GM18873 (cell line): Measurements from ENCODE around the gene CPT1A.

Source experiments
- ATAC-seq: cut with Tn5 transposase; IDR thresholded peaks from one replicate; pipeline ENCODE4 v1.9.1; 2021; ENCODE audit warnings: mild to moderate bottlenecking, moderate library complexity, moderate number of reproducible peaks; ENCODE audit not compliant: unreplicated experiment, low FRiP score

Gene CPT1A

DNA sequence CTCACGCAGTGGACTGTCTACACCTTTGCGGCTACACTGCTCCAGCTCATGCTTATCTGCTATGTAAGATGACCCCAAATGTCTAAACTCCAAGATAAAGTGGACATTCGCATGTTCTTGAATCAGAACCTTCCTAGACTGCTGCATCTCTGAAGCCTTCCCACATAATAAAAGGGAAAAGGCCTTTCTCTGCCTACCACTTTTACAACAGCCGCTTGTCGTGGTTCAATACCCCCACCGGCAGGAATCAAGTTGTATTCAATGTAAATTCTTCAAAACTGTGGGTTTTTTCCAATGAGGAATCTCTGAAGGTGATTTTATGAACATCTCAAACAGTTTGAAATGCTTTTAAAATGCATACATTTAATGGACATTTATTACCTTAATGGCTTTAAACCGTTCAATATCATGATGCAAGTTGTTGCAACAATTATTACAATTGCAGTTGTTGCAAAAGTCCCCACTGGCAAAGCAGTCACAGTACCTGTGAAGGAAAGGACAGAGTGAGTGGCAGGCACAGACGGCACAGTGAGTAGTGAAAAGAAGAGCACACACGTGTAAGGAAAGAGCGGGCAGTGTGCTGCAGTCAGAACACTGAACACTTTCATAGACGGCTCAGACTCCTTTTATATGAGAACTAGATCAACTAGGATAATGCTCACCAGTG lies 126.1 kb downstream of the CPT1A start:
- no peak for ATAC-seq

DNA sequence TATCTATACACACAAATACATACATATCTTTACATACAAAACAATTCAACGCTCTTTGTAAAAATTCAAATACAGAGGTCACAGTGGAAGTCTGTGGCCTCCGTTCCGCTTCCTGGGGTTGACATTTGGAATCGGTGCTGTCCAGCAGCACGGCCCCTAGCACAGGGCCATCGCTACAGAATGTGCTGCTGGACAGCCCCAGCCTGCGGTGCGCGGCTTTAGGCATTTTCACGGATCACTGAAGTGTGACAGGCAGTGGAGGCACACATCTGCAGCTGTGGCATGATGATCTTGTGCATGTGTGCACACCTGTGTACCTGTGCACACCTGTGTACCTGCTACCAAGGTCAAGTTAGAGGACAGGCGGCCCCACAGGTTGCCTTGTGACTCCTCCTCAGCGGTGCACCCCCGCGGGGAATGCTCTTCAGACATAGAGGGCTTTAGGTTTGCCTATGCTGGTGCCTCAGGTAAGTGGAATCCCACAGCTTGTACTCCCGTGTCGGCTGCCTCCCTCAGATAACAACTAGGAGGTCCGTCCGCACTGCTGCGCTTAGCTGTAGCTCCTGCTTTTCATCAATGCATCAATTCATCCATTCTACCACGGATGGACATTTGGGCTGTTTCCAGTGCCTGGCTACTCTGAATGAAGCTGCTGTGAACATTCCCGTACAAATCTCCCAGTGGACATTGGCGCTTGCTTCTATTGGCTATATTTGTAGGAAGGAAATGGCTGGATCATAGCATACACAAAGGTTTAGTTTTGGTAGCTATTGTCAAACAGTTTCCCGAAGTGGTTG lies 127.5 kb downstream of the CPT1A start:
- ATAC-seq = no peak

DNA sequence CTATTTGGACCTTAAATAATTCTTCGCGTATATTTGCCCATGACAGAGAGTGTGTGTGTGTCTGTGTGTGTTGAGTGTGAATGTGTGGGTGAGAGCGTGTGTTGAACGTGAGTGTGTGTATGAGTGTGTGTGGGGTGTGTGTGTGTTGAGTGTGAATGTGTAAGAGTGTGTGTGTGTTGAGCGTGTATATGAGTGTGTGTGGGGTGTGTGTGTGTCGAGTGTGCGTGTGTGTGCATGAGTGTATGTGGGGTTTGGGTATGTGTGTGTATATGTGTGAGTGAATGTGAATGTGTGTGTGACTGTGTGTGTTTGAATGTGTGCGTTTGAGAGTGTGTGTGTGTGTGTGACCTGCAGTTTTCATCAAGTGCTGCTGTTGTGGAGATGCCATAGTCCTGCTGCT lies 130.6 kb downstream of the CPT1A start:
- ATAC-seq = no peak

DNA sequence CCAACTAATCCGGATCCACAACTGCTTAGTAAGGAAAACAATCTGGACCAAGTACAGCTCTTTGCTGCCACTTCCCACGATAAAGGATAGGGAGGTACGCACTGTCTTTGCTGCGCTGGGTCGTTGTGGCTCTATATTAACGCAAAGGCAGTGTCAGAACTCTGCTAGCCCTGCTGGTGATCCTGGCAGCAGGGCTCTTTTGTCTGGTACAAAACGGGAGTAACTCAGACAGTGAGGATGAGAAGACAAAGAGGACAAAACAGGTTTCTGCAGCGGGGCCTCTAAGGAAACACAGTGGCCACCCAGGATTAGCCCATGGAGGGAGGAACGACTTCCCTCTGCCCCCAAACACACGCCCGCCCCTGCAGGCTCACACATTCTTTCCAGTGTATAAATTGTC lies 131.3 kb downstream of the CPT1A start:
- no peak for ATAC-seq

DNA sequence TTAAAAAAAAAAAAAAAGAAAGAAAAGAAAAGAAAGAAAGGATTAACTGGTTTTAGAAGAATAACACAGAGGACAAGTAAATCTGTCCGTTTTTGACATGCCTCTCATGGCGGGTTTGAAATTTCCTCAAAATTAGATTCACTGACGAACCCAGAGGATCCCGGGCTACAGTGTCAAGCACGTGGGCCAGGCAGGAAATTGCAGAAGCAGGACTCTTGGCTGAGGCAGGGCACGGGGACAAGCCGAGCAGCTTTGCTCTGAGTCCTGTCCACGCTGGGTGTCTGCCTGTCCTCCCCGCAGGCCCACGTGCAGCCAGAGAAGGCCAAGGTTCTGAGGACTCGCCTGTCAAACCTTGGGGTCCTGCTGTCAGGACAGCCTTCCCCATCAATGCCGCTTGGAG lies 132.7 kb downstream of the CPT1A start:
- ATAC-seq = no peak

DNA sequence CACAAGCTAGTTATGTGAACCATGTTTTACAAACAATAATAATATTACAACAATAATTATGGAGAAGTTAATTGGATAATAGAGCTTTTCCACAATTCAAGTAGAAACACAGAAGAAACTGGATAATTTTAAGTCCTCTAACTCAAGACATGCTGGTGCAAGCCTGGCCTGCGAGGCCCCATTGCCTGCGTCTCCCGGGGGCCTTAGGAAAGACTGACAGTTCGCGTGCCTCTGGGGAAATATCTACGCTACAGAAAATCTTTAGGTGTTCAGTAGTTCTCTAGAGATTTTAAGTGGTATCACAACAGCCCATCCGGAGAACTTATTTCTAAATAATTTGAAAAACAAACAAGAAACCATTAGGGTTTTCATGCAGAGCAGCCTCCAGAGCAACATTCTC lies 134.2 kb downstream of the CPT1A start:
- ATAC-seq = no peak

DNA sequence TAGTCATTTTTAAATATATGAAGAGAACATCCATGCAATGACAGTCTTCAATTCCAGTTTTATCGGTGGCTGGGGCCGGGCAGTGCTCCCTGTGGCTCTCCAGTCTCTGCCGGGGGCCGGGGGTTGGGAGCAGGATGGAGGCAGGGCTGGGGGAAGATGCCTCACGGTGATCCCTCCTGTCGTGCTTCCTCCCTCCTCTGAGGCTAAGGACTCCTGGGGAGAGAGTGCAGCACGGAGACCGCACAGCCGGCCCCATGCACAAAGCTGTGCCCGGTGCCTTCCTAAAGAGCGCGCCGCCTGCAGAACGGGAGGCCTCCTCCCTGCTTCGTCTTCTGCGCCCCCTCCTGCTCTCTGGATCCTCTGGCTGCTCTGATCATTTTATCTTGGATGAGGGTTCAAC lies 136.8 kb downstream of the CPT1A start:
- ATAC-seq = no peak
